ENCODE data around the gene GXYLT1. TPM values are rescaled to one million over a fixed set of nuclear protein-coding genes. Genes with fewer than 3 reads are reported as not detected.

Gene GXYLT1
- total and polyA plus RNA-seq, 7 donors: 0.92 to 14.3 (median 8.8) TPM

GRCh38 chr12:42085594-42085993, 59.1 kb downstream of the GXYLT1 start:
- Histone ChIP-seq H3K4me1 (peaks cover 0 to 7% (median 3%) of the 10 kb centered on the region in 4 donors), H3K36me3 (peaks cover 0 to 17% (median 0%) of the 10 kb centered on the region in 4 donors), H3K9me3 (no peaks in the 10 kb centered on the region), H3K27ac (no peak overlapping the region), H3K4me3 (no peak overlapping the region), H3K27me3 (no peaks in the 10 kb centered on the region)
- TF ChIP-seq POLR2A (IDR thresholded peaks at IDR 0.05) (no peak), POLR2AphosphoS5 (IDR thresholded peaks at IDR 0.05) (no peak), CTCF (IDR thresholded peaks at IDR 0.05) (no peak), EP300 (IDR thresholded peaks at IDR 0.05) (no peak)
- WGBS, 2 donors: 72 to 74% methylated on average over 3 of the region's 3 CpGs
- intact Hi-C loops (cut with DNase I): no loop called here
- DNase-seq: no peak

GRCh38 chr12:42084522-42084921, 60.2 kb downstream of the GXYLT1 start:
- H3K4me1 ChIP-seq: no peaks in the 10 kb centered on the region
- DNase-seq: no peak

GRCh38 chr12:42076976-42077375, 67.7 kb downstream of the GXYLT1 start:
- Histone ChIP-seq H3K9me3 (no peaks in the 10 kb centered on the region), H3K27me3 (no peaks in the 10 kb centered on the region), H3K36me3 (peaks cover 0 to 8% (median 0%) of the 10 kb centered on the region in 4 donors), H3K27ac (no peak overlapping the region), H3K4me1 (no peaks in the 10 kb centered on the region), H3K4me3 (no peak overlapping the region)
- intact Hi-C loops (cut with DNase I): no loop called here
- no peak for TF ChIP-seq EP300 (IDR thresholded peaks at IDR 0.05)
- TF ChIP-seq CTCF (IDR thresholded peaks at IDR 0.05): no peak
- TF ChIP-seq POLR2AphosphoS5 (IDR thresholded peaks at IDR 0.05): no peak
- no peak for TF ChIP-seq POLR2A (IDR thresholded peaks at IDR 0.05)
- DNase-seq: no peak
- 94 to 96% methylated on average over 3 of the region's 3 CpGs for WGBS, 2 donors

More at GRCh38 chr12:42084522-42084921, 60.2 kb downstream of the GXYLT1 start:
- H3K36me3 ChIP-seq: peaks cover 0 to 17% (median 0%) of the 10 kb centered on the region in 4 donors
- TF ChIP-seq POLR2A (IDR thresholded peaks at IDR 0.05) (no peak), EP300 (IDR thresholded peaks at IDR 0.05) (no peak), POLR2AphosphoS5 (IDR thresholded peaks at IDR 0.05) (no peak), CTCF (IDR thresholded peaks at IDR 0.05) (no peak)
- no peak overlapping the region for H3K4me3 ChIP-seq
- intact Hi-C loops (cut with DNase I): no loop called here
- H3K27me3 ChIP-seq: no peaks in the 10 kb centered on the region
- H3K27ac ChIP-seq: no peak overlapping the region
- H3K9me3 ChIP-seq: no peaks in the 10 kb centered on the region

- WGBS, 2 donors: 81 to 90% methylated on average over 4 of the region's 4 CpGs
These were observed 74.6 kb downstream of the GXYLT1 start for GRCh38 chr12:42070036-42070435.

More at GRCh38 chr12:42070036-42070435, 74.6 kb downstream of the GXYLT1 start:
- H3K9me3 ChIP-seq: no peaks in the 10 kb centered on the region
- intact Hi-C loops (cut with DNase I): no loop called here
- H3K36me3 ChIP-seq: no peaks in the 10 kb centered on the region
- no peaks in the 10 kb centered on the region for H3K27me3 ChIP-seq
- H3K4me1 ChIP-seq: peaks cover 0 to 4% (median 0%) of the 10 kb centered on the region in 4 donors
- no peak for TF ChIP-seq POLR2AphosphoS5 (IDR thresholded peaks at IDR 0.05)
- no peak for TF ChIP-seq EP300 (IDR thresholded peaks at IDR 0.05)
- TF ChIP-seq CTCF (IDR thresholded peaks at IDR 0.05): no peak
- no peak for TF ChIP-seq POLR2A (IDR thresholded peaks at IDR 0.05)
- no peak for DNase-seq
- no peak overlapping the region for H3K4me3 ChIP-seq
- H3K27ac ChIP-seq: no peak overlapping the region

Data from sigmoid colon (tissue), 7 donors.